CD4-positive, alpha-beta T cell treated with Interleukin-2 at 100 ng/mL for 4 hours (primary cell): ENCODE data around the gene CMTM7.
"Not testable (repeated sequence)": the region's sequence is repeated elsewhere in the genome, so short reads cannot be mapped to it uniquely, and the experiment has no call there.

Source experiments
- DNase-seq: peaks from one replicate; pipeline ENCODE4 v3.0.0-alpha.2; 2020; ENCODE audit warnings: low spot score

Gene CMTM7

DNA sequence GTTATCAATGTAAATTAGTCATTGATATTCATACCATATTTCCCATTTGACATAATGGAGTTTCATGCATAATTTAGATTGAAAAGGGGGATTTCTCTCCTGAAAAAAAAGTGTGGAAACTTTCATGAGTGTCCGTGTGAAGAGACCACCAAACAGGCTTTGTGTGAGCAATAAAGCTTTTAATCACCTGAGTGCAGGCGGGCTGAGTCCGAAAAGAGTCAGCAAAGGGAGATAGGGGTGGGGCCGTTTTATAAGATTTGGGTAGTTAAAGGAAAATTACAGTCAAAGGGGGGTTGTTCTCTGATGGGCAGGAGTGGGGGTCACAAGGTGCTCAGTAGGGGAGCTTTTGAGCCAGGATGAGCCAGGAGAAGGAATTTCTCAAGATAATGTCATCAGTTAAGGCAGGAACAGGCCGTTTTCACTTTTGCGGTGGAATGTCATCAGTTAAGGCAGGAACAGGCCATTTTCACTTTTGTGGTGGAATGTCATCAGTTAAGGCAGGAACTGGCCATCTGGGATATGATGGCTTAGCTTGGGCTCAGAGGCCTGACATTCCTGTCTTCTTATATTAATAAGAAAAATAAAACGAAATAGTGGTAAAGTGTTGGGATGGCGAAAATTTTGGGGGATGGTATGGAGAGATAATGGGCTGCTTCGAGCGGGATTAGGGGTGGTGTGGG is 69.3 kb downstream of the CMTM7 start:
- peak; percentile 17 for DNase-seq

DNA sequence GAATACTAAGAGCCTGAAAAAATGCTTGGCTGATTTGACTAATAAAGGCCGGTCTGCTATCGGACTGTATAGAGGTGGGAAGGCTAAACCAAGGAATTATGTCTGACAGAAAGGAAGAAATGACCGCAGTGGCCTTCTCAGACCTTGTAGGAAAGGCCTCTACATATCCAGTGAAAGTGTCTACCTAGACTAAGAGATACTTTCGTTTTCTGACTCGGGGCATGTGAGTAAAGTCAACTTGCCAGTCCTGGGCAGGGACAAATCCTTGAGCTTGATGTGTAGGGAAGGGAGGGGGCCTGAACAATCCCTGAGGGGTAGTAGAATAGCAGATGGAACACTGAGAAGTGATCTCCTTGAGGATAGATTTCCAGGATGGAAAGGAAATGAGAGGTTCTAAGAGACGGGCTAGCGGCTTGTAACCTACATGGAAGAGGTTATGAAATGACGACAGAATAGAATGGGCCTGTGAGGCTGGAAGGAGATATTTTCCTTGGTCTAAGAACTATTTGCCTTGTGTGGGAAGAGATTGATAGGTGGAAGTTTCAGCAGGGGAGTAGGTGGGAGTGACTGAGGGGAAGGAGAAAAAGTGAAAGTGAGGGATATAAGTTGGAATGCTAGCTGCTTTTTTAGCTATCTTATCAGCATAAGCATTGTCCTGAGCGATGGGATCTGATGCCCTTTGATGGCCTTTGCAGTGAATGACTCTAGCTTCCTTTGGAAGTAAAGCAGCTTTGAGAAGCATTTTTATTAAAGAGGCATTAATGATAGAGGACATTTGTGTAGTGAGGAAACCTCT is 70.7 kb downstream of the CMTM7 start:
- peak; percentile 48 for DNase-seq

GRCh38 chr3:32463415-32463814 is 71.8 kb downstream of the CMTM7 start:
- not testable (repeated sequence) for DNase-seq

- not testable (repeated sequence) for DNase-seq
Measured at GRCh38 chr3:32464726-32465125, 73.1 kb downstream of the CMTM7 start.

DNA sequence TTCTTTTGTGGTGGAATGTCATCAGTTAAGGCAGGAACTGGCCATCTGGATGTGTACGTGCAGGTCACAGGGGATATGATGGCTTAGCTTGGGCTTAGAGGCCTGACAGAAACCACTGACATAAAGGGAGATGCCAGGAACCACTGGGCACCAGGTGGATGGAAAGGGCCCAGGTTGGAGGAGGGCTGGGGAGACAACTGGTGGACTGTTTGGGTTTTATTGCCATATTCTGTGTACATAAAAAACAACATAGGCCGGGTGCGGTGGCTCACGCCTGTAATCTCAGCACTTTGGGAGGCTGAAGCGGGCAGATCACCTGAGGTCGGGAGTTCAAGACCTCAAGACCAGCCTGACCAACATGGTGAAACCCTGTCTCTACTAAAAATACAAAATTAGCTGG is 75.2 kb downstream of the CMTM7 start:
- DNase-seq: not testable (repeated sequence)

DNA sequence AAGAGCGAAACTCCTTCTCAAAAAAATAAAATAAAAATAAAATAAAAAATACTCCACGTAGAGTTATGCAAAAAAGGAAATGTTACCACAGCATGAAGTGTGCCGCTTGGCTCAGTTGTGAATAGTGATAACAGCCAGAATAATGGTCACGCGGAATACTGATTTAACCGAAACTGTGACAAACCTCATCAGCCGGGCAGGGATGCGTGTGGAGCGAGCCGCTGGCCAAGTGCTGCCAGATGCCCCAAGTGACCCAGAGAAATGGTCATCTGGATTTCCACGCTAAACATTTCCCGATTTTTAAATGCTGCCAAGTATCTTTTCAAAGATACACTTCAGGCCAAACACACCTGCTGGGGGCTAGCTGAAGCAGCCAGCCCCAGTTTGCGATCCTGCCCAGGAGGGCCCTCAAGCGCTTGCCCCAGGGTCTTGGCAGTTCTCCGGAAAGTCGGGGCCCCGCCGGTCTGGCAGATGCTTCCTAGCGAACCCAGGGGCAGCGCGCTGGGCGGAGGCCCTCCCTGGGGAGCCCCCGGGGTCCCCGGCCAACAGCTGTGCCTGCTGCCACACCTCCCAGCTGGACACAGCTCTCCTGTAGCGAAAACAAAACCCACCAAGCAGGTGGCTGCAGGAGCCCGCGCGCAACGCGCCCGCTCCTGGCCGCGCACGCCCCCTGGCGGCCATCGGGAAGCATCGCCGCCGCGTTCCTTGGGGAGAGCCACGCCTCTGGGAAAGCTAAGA is 75.8 kb downstream of the CMTM7 start:
- DNase-seq: peak; percentile 79

- DNase-seq: no peak
Measured at GRCh38 chr3:32469151-32469874, 77.7 kb downstream of the CMTM7 start.

- DNase-seq: no peak
Measured at GRCh38 chr3:32470362-32470761, 78.7 kb downstream of the CMTM7 start.

- DNase-seq: no peak
Measured at GRCh38 chr3:32471246-32471645, 79.6 kb downstream of the CMTM7 start.

GRCh38 chr3:32472151-32472550 is 80.5 kb downstream of the CMTM7 start:
- DNase-seq: not testable (repeated sequence)

DNA sequence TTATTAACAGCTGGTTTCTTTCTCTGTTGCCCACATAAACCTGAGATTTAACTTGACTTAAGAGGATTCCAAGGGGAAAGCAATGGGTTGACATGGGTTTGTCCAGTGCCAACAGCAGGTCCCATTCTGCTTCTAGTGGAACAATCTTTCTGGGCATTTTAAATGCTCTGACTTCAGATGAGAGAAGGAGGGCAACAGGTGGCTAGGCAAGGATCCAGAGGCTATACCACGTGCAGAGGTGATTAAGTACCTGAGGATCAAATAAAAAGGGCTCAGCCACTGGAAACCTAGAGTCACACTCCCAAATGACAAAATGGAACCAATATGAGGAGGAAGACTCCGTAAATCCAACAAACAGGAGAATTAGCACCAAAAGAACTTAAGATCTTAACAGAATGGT is 82.5 kb downstream of the CMTM7 start:
- DNase-seq: no peak

- DNase-seq: no peak
Measured at GRCh38 chr3:32480604-32481003, 89.0 kb downstream of the CMTM7 start.

DNA sequence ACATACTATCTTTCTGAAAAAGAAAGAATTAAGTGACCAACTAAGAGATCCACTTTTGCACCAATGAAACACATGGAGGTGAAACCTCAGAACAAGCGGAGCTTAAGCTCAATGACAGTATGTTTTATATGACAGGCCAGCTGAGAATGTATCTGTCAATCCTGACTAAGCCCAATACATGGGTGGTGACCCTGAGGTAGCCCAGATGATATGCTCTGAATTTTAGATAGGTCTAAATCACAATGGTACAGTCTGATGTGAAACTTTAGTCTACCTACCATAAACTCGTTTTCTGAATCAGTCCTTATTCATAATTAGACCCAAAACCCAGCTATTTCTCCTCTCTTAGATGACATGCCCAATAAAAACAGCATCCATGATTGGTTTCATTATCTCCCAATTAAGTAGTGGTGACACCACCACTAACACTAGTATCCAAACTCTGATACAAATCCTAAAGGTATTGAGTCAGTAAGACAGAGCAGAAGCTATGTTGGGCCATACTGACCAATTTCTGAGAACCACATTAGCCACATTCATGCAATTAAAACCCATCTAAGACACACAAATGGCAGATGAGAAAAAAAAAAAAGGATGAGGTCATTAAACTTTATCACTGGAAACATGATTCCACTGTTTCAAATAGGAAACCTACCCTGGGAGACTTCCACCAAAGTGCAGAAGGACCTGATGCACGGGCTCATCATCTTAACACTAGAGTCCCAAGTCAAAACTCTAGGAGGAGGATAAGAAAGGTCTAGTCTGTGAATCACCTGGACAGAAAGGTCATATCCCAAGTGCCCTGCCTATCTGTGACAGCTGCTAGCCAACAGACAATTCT is 90.4 kb downstream of the CMTM7 start:
- no peak for DNase-seq

- no peak for DNase-seq
Measured at GRCh38 chr3:32482693-32483092, 91.0 kb downstream of the CMTM7 start.

DNA sequence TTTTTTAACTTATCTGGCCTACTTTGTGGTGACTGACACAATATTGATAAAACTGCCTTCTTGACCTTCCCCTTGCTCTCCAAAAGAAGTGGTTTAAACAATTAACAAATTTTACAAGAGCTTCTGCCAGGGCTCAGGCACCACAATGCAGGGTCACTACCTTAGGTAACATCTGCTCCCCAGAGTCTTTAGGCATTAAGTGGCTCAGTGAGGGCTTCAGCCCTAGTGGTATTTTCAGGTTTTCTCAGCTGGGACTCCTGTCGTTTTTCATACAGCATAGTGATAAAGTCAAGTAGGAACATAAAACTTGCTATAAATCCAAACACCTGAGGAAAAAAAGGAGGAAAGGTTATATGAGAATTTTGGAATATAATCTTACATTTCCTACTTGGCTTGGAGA is 92.1 kb downstream of the CMTM7 start:
- no peak for DNase-seq

- no peak for DNase-seq
Measured at GRCh38 chr3:32484436-32484835, 92.8 kb downstream of the CMTM7 start.

DNA sequence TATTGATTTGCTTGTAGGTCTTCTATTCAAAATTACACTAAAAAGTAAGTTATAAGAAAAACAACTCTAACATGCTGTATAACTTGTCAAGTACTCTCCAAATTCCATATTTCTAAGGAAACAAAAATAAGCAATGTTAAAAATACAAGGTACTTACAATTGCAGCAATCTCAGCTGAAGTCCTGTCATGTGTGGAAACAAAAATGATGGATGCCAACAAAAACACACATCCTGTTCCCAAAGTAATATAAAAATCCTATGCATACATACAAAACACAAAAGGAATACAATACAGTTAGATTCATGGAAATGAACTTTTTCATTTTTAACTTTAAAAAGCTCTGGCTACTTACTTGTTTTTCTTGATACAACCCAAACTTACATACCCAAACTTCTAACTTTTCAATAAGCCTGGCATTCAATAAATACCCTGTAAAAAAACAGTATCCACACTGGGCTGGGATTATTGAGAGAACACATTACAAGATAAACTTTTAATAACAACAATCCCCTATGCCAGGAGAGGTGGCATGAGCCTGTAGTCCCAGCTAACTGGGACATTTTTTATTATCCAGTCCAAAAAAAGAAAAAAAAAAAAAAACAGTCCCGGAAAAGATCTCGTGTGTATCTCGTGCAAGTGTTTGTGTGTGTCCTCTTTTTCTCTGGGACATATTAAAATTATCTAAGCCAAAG is 96.3 kb downstream of the CMTM7 start:
- DNase-seq: no peak

DNA sequence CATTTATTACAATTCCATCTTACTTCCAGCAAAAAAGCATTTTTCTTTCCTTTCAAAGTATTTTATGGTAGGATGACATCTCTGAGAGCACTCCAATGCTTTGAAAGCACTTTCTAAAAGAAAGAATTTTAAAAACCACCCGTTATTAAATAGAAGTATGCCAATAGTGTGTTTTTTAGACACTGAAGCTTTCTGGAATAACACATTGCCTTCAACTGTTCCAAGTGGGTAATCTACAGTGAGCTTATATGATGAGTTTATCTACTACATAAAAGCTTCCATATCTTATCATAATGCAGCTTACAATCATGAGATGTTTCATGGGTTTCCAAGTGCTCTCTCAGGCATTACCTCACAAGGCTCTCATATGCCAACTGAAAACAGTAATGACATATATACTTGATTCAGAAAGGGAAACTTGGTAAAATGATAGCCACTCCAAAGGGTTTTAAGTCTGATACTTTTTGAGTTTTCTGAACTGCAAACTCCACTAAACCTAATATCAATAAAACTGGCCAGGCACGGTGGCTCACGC is 96.9 kb downstream of the CMTM7 start:
- no peak for DNase-seq

DNA sequence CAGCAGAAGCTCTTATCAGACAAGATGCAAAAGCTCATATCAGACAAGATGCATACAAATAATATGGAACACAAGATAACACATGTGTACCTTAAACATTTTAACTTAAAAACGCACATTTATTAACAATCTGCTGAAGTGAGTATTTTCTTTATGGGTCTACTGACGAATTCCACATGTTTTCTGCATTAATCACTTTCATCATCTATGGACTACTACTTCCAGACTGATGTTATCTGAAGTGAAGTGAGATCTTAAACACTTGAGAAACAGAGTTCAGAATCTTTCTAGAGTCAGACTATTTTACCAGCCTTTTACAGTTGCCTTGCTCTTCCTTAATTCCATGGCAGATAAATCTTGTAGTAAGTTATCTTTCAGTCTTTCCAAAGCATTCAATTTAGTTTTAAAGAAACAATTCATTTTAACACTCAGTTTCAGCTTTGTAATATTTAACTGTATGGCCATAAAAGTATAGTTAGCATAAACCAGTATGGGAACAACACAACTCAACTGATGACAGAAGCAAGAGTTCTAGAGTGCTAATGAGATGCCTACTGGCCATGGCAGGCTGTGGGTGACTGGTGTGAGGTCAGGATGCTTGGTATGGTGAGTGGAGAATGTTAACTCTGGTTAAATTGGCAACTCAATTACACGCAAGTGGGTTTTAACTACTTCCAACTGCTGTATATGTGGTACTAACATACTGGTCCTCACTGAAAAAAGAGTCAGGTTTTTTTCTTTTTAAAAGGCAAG is 101.2 kb downstream of the CMTM7 start:
- DNase-seq: no peak
